NCI-H2227 (cell line): ENCODE results near the gene WEE2.
A peak's percentile ranks its signal among the peaks of the same experiment; 100 is the strongest.

Source experiments
- DNase-seq: peaks from one replicate; lab custom pipeline; 2025; ENCODE audit not compliant: unreplicated experiment; lab: John Stamatoyannopoulos, UW

The WEE2 gene

DNA sequence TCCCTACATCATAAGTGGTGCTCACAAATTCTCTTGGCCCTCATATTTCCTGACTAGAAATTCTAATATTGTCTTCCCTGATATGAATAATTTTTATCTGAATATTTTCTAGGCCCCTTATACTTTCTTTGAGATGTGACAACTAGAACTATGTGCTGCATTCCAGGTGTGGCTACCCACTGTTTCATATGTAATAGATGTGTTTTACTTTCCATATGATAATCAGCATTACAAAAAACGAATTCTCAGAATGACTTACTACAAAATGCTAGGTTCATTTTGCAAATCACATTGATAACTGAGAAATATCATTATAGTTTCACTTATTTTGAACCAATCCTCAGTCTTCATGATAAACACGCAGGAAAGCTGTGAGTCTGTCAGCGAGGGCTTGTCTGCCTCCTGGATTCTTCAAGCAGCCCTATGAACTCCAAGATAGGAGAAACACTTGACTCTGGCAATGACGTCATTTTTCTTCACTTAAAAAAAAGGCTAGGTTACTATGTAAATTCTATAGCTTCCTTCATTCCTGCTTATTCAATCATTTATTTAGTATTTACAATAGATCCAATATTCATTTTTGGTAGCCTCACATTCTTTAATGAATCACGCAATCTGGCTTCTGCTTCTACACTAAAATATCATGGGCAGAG is 4.6 kb downstream of the WEE2 start:
- DNase-seq = no peak

DNA sequence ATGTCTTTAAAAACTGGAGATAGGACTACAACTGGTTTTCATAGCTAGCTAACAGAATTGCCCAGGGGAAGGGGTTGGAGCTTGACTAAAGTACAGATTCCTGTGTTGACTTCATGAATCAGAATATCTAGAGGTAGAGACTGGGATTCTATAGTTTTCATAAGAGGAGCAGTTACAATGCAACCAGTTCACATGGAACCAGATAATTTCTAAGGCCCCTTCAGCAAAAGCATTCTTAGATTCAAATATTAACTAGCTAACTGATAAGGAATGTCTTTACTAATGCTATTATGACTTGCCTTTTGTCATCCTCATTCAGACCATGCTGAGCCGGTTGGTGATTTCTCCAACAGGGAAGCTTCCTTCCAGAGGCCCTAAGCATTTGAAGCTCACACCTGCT is 5.7 kb downstream of the WEE2 start:
- no peak for DNase-seq

- no peak for DNase-seq
Measured at GRCh38 chr7:141714571-141714970, 6.4 kb downstream of the WEE2 start.

GRCh38 chr7:141715018-141715417 is 6.9 kb downstream of the WEE2 start:
- DNase-seq = no peak

GRCh38 chr7:141715794-141716689 is 7.9 kb downstream of the WEE2 start:
- no peak for DNase-seq

- DNase-seq = no peak
Measured at GRCh38 chr7:141717450-141717849, 9.3 kb downstream of the WEE2 start.

DNA sequence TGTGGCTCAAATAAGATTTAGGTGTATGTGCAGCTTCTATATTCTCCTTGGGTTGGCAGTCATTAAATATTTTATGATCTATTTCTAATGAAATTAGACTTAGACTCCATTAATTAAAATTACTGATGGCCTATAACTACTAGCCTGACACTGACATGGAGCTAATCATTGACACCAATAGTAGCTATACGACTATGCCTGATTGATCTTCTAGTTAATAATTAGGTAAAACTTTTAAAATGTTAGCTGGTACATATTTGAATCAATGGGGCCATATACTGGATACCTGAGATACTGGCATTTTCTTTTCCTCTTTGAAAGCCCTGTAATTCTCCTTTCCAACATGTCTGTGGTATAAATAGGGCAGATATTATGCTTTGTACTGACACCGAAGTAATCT is 14.4 kb downstream of the WEE2 start:
- no peak for DNase-seq

GRCh38 chr7:141729020-141729419 is 20.9 kb downstream of the WEE2 start:
- DNase-seq = no peak

GRCh38 chr7:141731476-141732149 is 23.5 kb downstream of the WEE2 start:
- no peak for DNase-seq

- peak; percentile 36 for DNase-seq
Measured at GRCh38 chr7:141737118-141737835, 29.1 kb downstream of the WEE2 start.

DNA sequence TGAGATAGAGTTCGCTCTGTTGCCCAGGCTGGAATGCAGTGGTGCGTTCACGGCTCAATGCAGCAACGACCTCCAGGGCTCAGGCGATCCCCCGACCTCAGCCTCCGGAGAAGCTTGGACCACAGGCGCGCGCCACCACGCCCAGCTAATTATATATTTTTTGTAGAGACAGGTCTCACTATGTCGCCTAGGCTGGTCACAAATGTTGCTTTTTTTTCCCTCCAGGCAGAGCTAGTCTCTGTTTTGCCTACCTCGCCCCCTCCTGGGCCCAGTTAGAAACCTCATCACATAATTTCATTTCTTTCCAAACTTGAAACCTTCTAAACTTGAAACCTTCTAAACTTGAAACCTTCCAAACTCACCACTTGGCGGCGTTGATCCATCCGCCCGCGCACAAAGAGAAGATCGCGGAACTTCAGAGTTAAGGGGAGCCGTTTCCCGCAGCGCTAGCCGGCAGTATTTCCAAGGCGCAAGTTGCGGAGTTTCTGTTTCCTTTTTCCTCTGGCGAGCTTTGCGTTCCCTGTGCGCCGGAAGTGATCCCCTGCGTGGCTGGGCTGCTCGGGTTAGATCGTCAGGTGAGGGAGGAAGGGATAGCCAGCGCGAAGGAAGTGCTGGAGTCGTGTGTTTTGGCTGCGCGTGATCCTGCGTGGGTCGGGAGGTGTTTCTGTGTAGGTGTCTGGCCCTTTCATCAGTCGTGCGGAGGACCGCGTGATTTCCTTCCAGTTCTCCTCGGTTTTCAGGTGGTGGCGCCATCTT is 29.9 kb downstream of the WEE2 start, which contains the start of gene SSBP1:
Gene SSBP1, plus strand, starts transcription at position 523 of the 756 bp plus-strand sequence. CDS start 809 bp downstream, outside the sequence.
- DNase-seq = peak; percentile 98

GRCh38 chr7:141738592-141739013 is 30.4 kb downstream of the WEE2 start:
- DNase-seq = no peak

GRCh38 chr7:141739250-141739649 is 31.1 kb downstream of the WEE2 start:
- DNase-seq = no peak

DNA sequence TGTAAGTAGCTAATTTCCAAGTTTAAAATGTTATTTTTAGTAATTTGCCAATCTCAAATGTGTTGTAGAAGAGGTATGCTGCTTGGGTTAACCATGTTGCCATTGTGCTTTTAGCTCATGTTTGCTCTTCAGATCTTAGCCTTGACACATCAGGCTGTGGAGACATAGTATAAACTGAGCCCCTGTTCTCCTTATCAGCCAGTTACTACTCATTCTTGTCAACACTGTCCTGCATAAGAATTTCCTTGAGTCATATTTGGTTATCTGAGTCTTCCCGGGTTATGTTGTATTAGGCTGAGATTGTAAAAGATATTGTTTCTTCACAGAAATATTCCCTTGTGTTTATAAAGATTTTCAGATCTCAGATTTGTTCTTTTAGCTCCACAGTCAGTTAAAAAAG is 34.1 kb downstream of the WEE2 start:
- DNase-seq = no peak

DNA sequence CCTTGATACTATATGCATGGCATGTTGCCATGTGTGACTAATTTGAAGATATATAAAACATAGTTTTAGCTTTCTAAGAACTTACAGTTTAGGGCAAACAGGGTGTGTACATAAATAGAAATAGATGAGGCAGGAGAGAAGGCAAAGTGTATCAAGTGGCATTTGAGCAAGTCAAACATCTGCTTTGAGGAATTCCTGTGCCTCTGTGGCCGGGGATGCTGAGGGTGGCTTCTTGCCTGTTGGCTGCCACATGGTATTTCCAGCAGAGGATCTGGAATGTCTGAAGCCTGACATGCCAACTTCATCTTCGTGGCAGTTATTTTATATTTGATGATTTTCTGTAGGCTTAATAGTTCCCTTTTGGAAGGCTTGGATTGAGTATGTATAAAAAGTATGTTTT is 36.0 kb downstream of the WEE2 start:
- no peak for DNase-seq

GRCh38 chr7:141748396-141748795 is 40.2 kb downstream of the WEE2 start:
- no peak for DNase-seq

DNA sequence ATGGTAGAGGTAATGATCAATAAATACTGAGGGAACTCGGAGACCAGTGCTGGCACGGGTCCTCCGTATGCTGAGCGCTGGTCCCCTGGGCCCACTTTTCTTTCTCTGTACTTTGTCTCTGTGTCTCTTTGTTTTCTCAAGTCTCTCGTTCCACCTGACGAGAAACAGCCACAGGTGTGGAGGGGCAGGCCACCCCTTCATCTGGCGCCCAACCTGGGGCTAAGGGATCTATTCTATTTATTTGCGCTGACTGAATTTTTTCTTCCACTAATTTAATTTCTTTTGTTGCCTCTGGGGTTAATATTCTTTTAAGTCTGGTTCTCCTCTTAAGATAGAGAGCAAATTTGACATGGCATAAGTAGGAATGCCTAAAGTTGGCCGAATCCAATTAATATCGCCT is 43.8 kb downstream of the WEE2 start:
- peak; percentile 32 for DNase-seq

DNA sequence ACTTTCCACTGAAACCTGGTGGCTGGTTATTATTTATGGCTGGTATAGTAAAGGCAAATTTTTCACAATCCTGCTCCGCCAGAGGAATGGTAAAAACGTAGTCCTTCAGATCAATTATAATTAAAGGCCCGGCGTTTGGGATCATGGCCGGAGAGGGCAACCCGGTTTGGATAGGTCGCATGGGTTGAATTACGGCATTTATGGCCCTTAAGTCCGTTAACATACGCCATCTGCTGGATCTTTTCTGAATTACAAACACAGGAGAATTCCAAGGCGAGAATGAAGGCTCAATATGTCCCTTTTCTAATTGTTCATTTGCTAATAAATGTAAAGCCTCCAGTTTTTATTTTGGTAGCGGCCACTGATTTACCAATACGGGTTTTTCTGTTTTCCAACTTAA is 44.5 kb downstream of the WEE2 start:
- peak; percentile 4 for DNase-seq

- DNase-seq = peak; percentile 23
Measured at GRCh38 chr7:141754939-141755338, 46.8 kb downstream of the WEE2 start.

DNA sequence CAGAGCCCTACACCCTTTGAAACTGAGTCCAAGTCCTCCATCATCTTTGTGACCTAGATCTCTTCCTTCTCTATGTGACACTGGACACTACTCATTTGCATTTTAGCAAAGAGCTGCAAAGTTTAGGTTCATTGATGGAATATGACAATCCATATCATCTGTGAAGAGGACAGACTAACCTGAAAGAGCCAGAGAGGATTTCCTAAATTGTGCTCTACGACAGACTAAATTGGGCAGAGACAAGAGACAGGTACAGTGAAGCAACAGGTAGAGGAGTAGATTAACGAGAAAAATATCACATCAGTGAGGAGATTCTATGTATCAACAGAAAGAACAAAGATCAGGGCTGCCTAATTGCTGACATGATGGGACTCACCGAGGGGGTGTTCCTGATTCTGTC is 55.6 kb downstream of the WEE2 start, which contains the start of gene TAS2R3:
Gene TAS2R3, plus strand, starts transcription at position 301 of the 400 bp plus-strand sequence. Its CDS starts 62 bp downstream, at position 363.
- no peak for DNase-seq
